Psoas muscle (tissue), 8 donors: ENCODE data around the gene NARF. TPM values are rescaled to one million over a fixed set of nuclear protein-coding genes. Genes with fewer than 3 reads are reported as not detected.

Experiments
- ATAC-seq, 4 donors: fragments of 200-7000 bp; cut with Tn5 transposase; one replicate each; pipeline ENCODE4 v1.9.1; 2020; ENCODE audit warnings: moderate library complexity in 3 of 4, mild to moderate bottlenecking in 2 of 4
- DNase-seq, 2 donors: peaks; one replicate each; pipeline ENCODE4 v3.0.0-alpha.2; 2020
- H3K27ac ChIP-seq: fragments of 200-600 bp; one replicate; pipeline ENCODE4 v1.8.0; 2022
- H3K27me3 ChIP-seq, 3 donors: fragments of 200-600 bp in 1 of 3; one replicate each; pipeline versions ENCODE4 v1.6.1 to v1.8.0; 2013 to 2022; ENCODE audit warnings: low read length in 2 of 3, mild to moderate bottlenecking in 2 of 3, moderate library complexity in 1 of 3; ENCODE audit not compliant: insufficient read depth in 3 of 3
- H3K36me3 ChIP-seq, 2 donors: fragments of 200-600 bp in 1 of 2; one replicate each; pipeline versions ENCODE4 v1.6.1 to v1.8.0; 2013 to 2022; ENCODE audit warnings: low read depth in 1 of 2, mild to moderate bottlenecking in 1 of 2, moderate library complexity in 1 of 2; ENCODE audit not compliant: insufficient read depth in 1 of 2
- H3K4me1 ChIP-seq: fragments of 200-600 bp; one replicate; pipeline ENCODE4 v1.8.0; 2022
- H3K4me3 ChIP-seq: fragments of 200-600 bp; one replicate; pipeline ENCODE4 v1.8.0; 2022; ENCODE audit warnings: mild to moderate bottlenecking
- H3K9me3 ChIP-seq: fragments of 200-600 bp; one replicate; pipeline ENCODE4 v1.8.0; 2022
- CTCF ChIP-seq: fragments of 200-600 bp; IDR thresholded peaks from one replicate; pipeline ENCODE4 v1.8.0; 2022; ENCODE audit warnings: antibody characterized with exemption
- WGBS, 3 donors: extraction: QIAGEN DNeasy Blood & Tissue Kit; methylation state at CpG; one replicate each; pipeline versions ENCODE4 v1.1.6 to v1.1.7; 2013; 5-methylcytosine and 5-hydroxymethylcytosine counted together
- intact Hi-C, 2 donors: fragments of 100-400 bp; cut with DNase I; formaldehyde crosslinking; loops; one replicate each; pipeline versions ENCODE4 v1.11.0 to v1.14.2; 2022
- polyA plus RNA-seq, 3 donors: library from polyadenylated mRNA; stranded (reverse); fragments of 200-250 nt; gene quantifications; one replicate each; pipeline ENCODE4 v1.2.3, GENCODE V29; 2013
- total RNA-seq, 4 donors: library from RNA; stranded (reverse); fragmentation: NEBNext Ultra II Directional in 2 of 4; extraction: Animal tissue kit (Norgen Biotek cat#: 25700) in 2 of 4; gene quantifications; one replicate each; pipeline versions ENCODE4 v1.2.1 to v1.2.4, GENCODE V29; 2021 to 2023
- donor health status: healthy with polysubstance abuse.
- donor health status: DM: no; HTN: no; CAD: no; lungs with moderate emphysema.
- donor health status: Bipolar disorder and iron deficiency.
- donor health status: healthy.
- donor health status: DM: yes; HTN: yes; CAD: no.
- donor health status: DM: no; HTN: no; CAD: no.
- donor health status: DM: no; HTN: no; CAD: no.
- donor health status: DM: yes; HTN: yes; CAD: no.

The NARF gene
- total and polyA plus RNA-seq, 7 donors: 32.8 to 129 (median 43.1) TPM

DNA sequence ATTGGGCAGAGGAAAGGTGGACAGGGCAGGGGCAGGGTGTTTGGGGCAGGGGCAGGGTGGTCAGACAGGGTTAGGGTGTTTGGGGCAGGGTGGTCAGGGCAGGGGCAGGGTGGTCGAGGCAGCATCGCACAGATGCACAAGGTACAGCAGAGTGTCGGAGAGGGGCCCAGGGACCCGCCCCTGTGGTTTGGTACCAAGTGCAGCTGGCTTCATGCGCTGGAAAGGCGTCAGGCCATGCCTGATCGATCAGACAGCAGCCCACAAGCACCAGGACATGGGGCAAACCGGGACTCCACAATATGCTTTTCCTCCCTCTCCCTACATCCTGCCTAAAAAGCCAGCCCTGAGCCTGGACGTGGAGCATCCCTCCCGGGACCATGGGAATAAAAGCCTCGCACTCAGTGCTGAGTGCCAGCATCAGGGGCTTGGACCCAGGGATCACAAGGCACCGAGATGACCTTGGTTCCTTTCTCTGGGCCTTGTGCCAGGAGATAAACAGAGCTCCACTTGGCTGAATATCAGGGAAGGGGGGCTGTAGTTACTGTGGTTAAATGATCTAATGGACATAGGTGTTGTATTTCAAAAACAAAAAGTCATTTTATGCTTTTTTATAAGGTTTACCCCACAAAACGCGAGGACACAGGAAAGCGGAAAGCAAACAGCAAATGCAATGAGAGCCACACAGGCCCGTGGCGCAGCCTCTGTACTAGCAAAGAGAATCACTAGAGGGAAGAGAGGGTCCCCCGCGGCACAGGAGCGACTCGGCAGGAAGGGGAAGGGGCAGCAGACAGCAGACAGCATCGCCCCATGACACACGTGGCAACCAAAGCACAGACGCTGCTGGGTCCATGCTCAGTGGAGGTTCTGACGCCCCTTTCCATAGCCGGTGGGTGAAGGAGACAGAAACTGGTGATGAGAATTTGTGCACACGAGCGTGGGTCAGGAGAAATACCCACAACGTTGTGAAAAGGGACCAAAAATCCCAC, 45.7 kb upstream of the NARF start:
- no peaks in the 10 kb centered on the region for H3K27me3 ChIP-seq
- 81 to 86% (median 84%) methylated on average over 29 of the region's 29 CpGs for WGBS, 3 donors
- H3K36me3 ChIP-seq: peaks cover 0 to 37% of the 10 kb centered on the region in 2 donors
- H3K9me3 ChIP-seq: no peaks in the 10 kb centered on the region
- no peak for DNase-seq
- H3K27ac ChIP-seq: no peak overlapping the region
- H3K4me3 ChIP-seq: no peak overlapping the region
- TF ChIP-seq CTCF: no peak
- intact Hi-C loops: no loop called here
- ATAC-seq: no peak
- H3K4me1 ChIP-seq: peaks cover 5% of the 10 kb centered on the region

DNA sequence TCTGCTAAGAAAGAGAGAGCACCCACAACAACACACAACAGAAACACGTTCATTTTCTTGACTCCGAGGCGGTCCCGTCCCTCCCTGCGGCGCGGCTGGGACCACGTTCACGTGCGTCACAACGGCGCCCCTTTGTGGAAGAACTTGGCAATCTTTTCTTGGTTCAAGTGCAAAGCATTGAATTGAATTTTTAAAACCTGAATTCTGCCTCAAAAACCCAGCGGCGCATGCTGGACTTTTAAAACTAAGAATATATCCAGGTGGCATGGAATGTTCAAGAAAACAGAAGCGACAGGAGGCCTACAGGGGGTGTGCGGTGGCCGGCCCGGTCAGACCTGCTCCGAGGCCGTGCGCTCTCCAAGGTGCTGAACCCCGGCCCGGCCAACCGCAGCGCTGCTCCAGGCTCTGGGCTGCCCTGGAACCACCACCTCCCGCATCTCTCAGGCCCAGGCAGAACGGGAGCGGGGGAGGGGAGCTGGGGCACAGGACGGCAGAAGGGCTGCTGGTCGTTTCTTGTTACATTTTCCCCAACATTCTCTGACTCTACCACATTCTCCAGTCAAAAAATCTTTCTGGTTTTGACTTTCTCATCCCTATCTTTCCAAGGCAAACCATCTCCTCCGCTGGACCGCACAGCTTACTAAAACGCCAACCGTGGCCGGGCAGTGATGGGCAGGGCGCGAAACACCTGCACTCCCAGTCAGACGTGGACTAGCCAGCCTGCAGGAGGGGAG, 43.8 kb upstream of the NARF start:
- peaks cover 0 to 27% of the 10 kb centered on the region in 2 donors for H3K36me3 ChIP-seq
- peaks cover 15% of the 10 kb centered on the region for H3K4me1 ChIP-seq
- H3K9me3 ChIP-seq: no peaks in the 10 kb centered on the region
- no peak overlapping the region for H3K27ac ChIP-seq
- DNase-seq (peak; percentile 78 to 84), ATAC-seq (peak; percentile 67 to 79 (median 72))
- intact Hi-C loops: loop anchor here (1.0 to 2.0 kb wide), 2 partner anchors 62 kb away; no protein-coding TSS in a partner anchor
- 16 to 23% (median 21%) methylated on average over 37 to 38 of the region's 38 CpGs for WGBS, 3 donors
- H3K4me3 ChIP-seq: no peak overlapping the region
- no peaks in the 10 kb centered on the region for H3K27me3 ChIP-seq
- peak; percentile 70 for TF ChIP-seq CTCF

DNA sequence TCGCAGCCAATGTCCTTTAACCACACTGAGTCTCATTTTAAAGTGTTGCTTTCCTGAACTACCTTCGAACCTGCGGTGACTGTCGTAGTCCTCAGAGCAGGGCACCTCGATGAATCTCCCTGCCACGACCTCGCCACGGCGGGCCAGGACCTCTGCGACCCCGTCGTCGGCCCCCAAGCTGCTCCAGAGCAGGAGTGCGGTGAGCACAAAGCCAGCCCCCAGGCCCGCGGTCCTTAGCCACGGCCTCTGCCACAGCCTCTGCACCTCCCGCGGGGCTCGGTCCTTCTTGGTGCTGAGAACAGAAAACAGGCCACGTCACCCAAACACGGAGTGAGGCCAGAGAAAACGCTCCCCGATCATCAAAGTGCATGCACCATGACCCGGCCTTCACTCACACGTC, 43.2 kb upstream of the NARF start:
- ATAC-seq (no peak), DNase-seq (no peak)
- 90 to 93% (median 91%) methylated on average over 26 of the region's 26 CpGs for WGBS, 3 donors
- Histone ChIP-seq H3K4me1 (peaks cover 15% of the 10 kb centered on the region), H3K36me3 (peaks cover 0 to 28% of the 10 kb centered on the region in 2 donors), H3K4me3 (no peak overlapping the region), H3K27me3 (no peaks in the 10 kb centered on the region), H3K9me3 (no peaks in the 10 kb centered on the region), H3K27ac (no peak overlapping the region)
- intact Hi-C loops: loop anchor here in 1 of 2 donors (2.0 kb wide), 1 partner anchor 63 kb away; no protein-coding TSS in a partner anchor
- no peak for TF ChIP-seq CTCF

DNA sequence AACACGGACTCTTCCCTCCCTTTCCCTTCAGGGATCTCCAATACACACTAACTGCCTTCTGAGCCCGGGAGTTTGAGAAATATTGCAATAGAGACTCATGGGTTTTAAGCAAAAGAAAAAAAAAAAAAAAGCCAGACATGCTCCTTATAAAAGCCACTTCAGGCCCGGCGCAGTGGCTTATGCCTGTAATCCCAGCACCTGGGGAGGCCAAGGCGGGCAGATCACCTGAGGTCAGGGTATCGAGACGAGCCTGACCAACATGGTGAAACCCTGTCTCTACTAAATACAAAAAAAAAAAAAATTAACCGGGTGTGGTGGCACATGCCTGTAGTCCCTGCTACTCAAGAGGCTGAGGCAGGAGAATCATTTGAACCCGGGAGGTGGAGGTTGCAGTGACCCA, 42.8 kb upstream of the NARF start:
- no peaks in the 10 kb centered on the region for H3K27me3 ChIP-seq
- ATAC-seq (no peak), DNase-seq (no peak)
- TF ChIP-seq CTCF: no peak
- intact Hi-C loops: loop anchor here in 1 of 2 donors (2.0 kb wide), 1 partner anchor 63 kb away; no protein-coding TSS in a partner anchor
- no peak overlapping the region for H3K4me3 ChIP-seq
- no peak overlapping the region for H3K27ac ChIP-seq
- H3K4me1 ChIP-seq: peaks cover 15% of the 10 kb centered on the region
- H3K36me3 ChIP-seq: peaks cover 0 to 32% of the 10 kb centered on the region in 2 donors
- 89 to 92% (median 90%) methylated on average over 9 of the region's 9 CpGs for WGBS, 3 donors
- no peaks in the 10 kb centered on the region for H3K9me3 ChIP-seq
